SK-N-SH (cell line): ENCODE results near the gene CCDC102B. TPM values are rescaled to one million over a fixed set of nuclear protein-coding genes. Genes with fewer than 3 reads are reported as not detected.

Experiments used
- CTCF ChIA-PET: fragments of 300-600, 350-600 bp; formaldehyde crosslinking; extraction: SDS; loops from one replicate; lab custom pipeline; 2021; lab: Yijun Ruan, JAX
- POLR2A ChIA-PET: fragments of 350-600 bp; sonication (Branson Sonifier 250); formaldehyde crosslinking; extraction: SDS; loops from one replicate; lab custom pipeline; 2020; ENCODE audit warnings: antibody characterized with exemption, inconsistent platforms; lab: Yijun Ruan, JAX
- DNase-seq: peaks from one replicate; pipeline ENCODE4 v3.0.0; 2012
- H2AFZ ChIP-seq: fragments of 200-600 bp; sonication (generic); 2 replicates; pipeline ENCODE4 v1.8.1; 2016; ENCODE audit warnings: antibody characterized with exemption, mild to moderate bottlenecking, low read depth
- H3F3A ChIP-seq: fragments of 200-600 bp; sonication (generic); replicated peaks from 2 replicates; pipeline ENCODE3; 2016; ENCODE audit warnings: antibody characterized with exemption, mild to moderate bottlenecking; ENCODE audit not compliant: insufficient read depth
- H3K27ac ChIP-seq, 2 experiments: fragments of 200-500 bp in 1 of 2; fragments of 200-600 bp in 1 of 2; sonication (Bioruptor generic) in 1 of 2; sonication (generic), shearing (Covaris generic) in 1 of 2; 2 replicates each; pipeline versions ENCODE4 v1.5.1 to v1.6.1; 2014 to 2016; ENCODE audit warnings: low read depth in 2 of 2, inconsistent platforms in 1 of 2, low read length in 1 of 2, mild to moderate bottlenecking in 1 of 2, mixed read lengths in 1 of 2
- H3K27me3 ChIP-seq: fragments of 200-600 bp; sonication (generic), shearing (Covaris generic); 2 replicates; pipeline ENCODE4 v1.6.1; 2016; ENCODE audit warnings: mixed run types; ENCODE audit not compliant: insufficient read depth
- H3K36me3 ChIP-seq, 2 experiments: fragments of 200-500 bp in 1 of 2; fragments of 200-600 bp in 1 of 2; sonication (Bioruptor generic) in 1 of 2; sonication (generic) in 1 of 2; replicated peaks in 1 of 2; 2 replicates each; pipeline versions ENCODE3 to v1.5.1; 2014 to 2016; ENCODE audit warnings: low read length in 1 of 2, mild to moderate bottlenecking in 1 of 2; ENCODE audit not compliant: insufficient read depth in 2 of 2, control insufficient read depth in 1 of 2
- H3K4me1 ChIP-seq, 2 experiments: fragments of 200-500 bp in 1 of 2; fragments of 200-600 bp in 1 of 2; sonication (Bioruptor generic) in 1 of 2; sonication (generic), shearing (Covaris generic) in 1 of 2; 2 replicates each; pipeline versions ENCODE4 v1.5.1 to v1.6.1; 2014 to 2016; ENCODE audit warnings: low read depth in 1 of 2, low read length in 1 of 2, mixed run types in 1 of 2; ENCODE audit not compliant: insufficient read depth in 2 of 2, control insufficient read depth in 1 of 2
- H3K4me2 ChIP-seq: fragments of 200-600 bp; sonication (generic), shearing (Covaris generic); 2 replicates; pipeline ENCODE4 v1.6.1; 2017; ENCODE audit warnings: mixed run types
- H3K4me3 ChIP-seq, 2 experiments: fragments of 200-500 bp in 1 of 2; fragments of 200-600 bp in 1 of 2; sonication (Bioruptor generic) in 1 of 2; sonication (generic), shearing (Covaris generic) in 1 of 2; 2 replicates each; pipeline versions ENCODE4 v1.5.1 to v1.8.1; 2014 to 2016; ENCODE audit warnings: low read depth in 2 of 2, inconsistent platforms in 1 of 2, low read length in 1 of 2, mild to moderate bottlenecking in 1 of 2, mixed read lengths in 1 of 2, moderate library complexity in 1 of 2
- H3K79me2 ChIP-seq: fragments of 200-600 bp; sonication (generic); 2 replicates; pipeline ENCODE4 v1.8.1; 2017; ENCODE audit warnings: mild to moderate bottlenecking; ENCODE audit not compliant: insufficient read depth
- H3K9ac ChIP-seq: fragments of 200-600 bp; sonication (generic); 2 replicates; pipeline ENCODE4 v1.6.1; 2017; ENCODE audit warnings: mixed run types
- H3K9me2 ChIP-seq: fragments of 200-600 bp; sonication (generic); 2 replicates; pipeline ENCODE4 v1.6.1; 2017; ENCODE audit warnings: mixed run types
- H3K9me3 ChIP-seq: fragments of 200-600 bp; sonication (generic); 2 replicates; pipeline ENCODE4 v1.6.1; 2017; ENCODE audit warnings: mixed run types, mild to moderate bottlenecking, moderate library complexity
- H4K20me1 ChIP-seq: fragments of 200-600 bp; sonication (generic); 2 replicates; pipeline ENCODE4 v1.6.1; 2017; ENCODE audit warnings: mild to moderate bottlenecking, mixed run types; ENCODE audit not compliant: insufficient read depth
- CHD2 ChIP-seq: fragments of 150-350 bp; IDR thresholded peaks from 2 replicates; pipeline ENCODE4 v1.6.1; 2018; ENCODE audit warnings: low read length; ENCODE audit not compliant: partially characterized antibody
- EP300 ChIP-seq, 2 experiments: IDR thresholded peaks; 2 replicates each; pipeline versions ENCODE4 v1.4.0 to v1.6.1; 2012; ENCODE audit warnings: borderline replicate concordance in 1 of 2, low read depth in 1 of 2, low read length in 1 of 2
- FOXM1 ChIP-seq: IDR thresholded peaks from 2 replicates; pipeline ENCODE4 v1.4.0; 2012; ENCODE audit warnings: low read depth, mild to moderate bottlenecking
- GABPA ChIP-seq: IDR thresholded peaks from 2 replicates; pipeline ENCODE4 v1.4.0; 2012; ENCODE audit warnings: low read depth, mild to moderate bottlenecking
- GATA2 ChIP-seq: sonication (generic); formaldehyde crosslinking; IDR thresholded peaks from 2 replicates; pipeline ENCODE4 v1.5.0; 2020; ENCODE audit warnings: mild to moderate bottlenecking, missing genetic modification reagents
- IRF3 ChIP-seq: fragments of 150-350 bp; IDR thresholded peaks from 2 replicates; pipeline ENCODE4 v1.6.1; 2016; ENCODE audit warnings: mild to moderate bottlenecking, low read depth, low read length
- NRF1 ChIP-seq: IDR thresholded peaks from 2 replicates; pipeline ENCODE4 v1.6.1; 2012; ENCODE audit warnings: low read depth, mild to moderate bottlenecking, low read length
- PBX3 ChIP-seq: IDR thresholded peaks from 2 replicates; pipeline ENCODE4; 2012
- REST ChIP-seq: IDR thresholded peaks from 2 replicates; pipeline ENCODE4 v1.6.1; 2012; ENCODE audit warnings: mild to moderate bottlenecking, low read depth, low read length, moderate library complexity
- RFX5 ChIP-seq: IDR thresholded peaks from 2 replicates; pipeline ENCODE4 v1.6.1; 2012; ENCODE audit warnings: mild to moderate bottlenecking, improper control_type of control experiment, low read length
- RXRA ChIP-seq: IDR thresholded peaks from 2 replicates; pipeline ENCODE4 v1.4.0; 2012; ENCODE audit warnings: low read depth, mild to moderate bottlenecking, borderline replicate concordance
- SIN3A ChIP-seq: IDR thresholded peaks from 2 replicates; pipeline ENCODE4 v1.6.1; 2012; ENCODE audit warnings: low read depth, mild to moderate bottlenecking, low read length, moderate library complexity, borderline replicate concordance
- SMC3 ChIP-seq: IDR thresholded peaks from 2 replicates; pipeline ENCODE4 v1.6.1; 2012; ENCODE audit warnings: low read depth, low read length, improper control_type of control experiment
- TAF1 ChIP-seq: IDR thresholded peaks from 2 replicates; pipeline ENCODE4 v1.6.1; 2012; ENCODE audit warnings: low read depth, mild to moderate bottlenecking, low read length, moderate library complexity, borderline replicate concordance
- TCF12 ChIP-seq: IDR thresholded peaks from 2 replicates; pipeline ENCODE4 v1.4.0; 2012
- WGBS: methylation state at CpG from one replicate; pipeline ENCODE4 v1.1.6; 2017; ENCODE audit warnings: low lambda C conversion rate; 5-methylcytosine and 5-hydroxymethylcytosine counted together
- polyA plus RNA-seq, 3 experiments: library from polyadenylated mRNA; depleted of rRNA; stranded (reverse); fragments of >200 nt; gene quantifications; 2 replicates each; pipeline ENCODE4 v1.2.3, GENCODE V29; 2012
- TF ChIP-seq, protein P1 (sequence below): fragments of 200-600 bp; sonication (generic); IDR thresholded peaks from 2 replicates; pipeline ENCODE4 v1.6.1; 2017; ENCODE audit warnings: antibody characterized with exemption, mild to moderate bottlenecking, moderate library complexity
- TF ChIP-seq, protein P2 (sequence below): IDR thresholded peaks from 2 replicates; pipeline ENCODE4 v1.4.0; 2012; ENCODE audit warnings: low read depth, borderline replicate concordance

Gene CCDC102B
- polyA plus RNA-seq, 1 of the 3 experiments (the other 2 are of a cell fraction), result 2.0 TPM

DNA sequence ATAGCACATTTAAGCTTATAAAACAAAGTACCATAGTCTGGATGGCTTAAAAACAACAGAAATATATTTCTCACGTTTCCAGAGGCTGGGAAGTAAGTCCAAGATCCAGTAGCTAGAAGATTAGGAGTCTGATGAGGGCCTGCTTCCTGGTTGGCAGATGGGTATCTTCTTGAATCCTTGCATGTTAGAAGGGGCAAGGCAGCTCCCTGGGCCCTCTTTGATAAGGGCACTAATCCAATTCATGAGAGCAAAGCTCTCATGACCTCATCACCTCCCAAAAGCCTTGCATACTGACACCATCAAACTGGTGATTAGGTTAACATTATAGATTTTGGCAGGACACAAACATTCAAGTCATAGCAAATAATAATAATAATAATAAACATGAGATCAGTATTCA is 146.4 kb downstream of the CCDC102B start:
- no peaks in the 10 kb centered on the region for H3F3A ChIP-seq
- CTCF ChIA-PET, result no interaction called here
- no peak overlapping the region for H3K4me3 ChIP-seq
- no peak overlapping the region for H3K4me2 ChIP-seq
- WGBS, result 41% methylated on average over 1 of the region's 1 CpG
- no peaks in the 10 kb centered on the region for H3K79me2 ChIP-seq
- TF ChIP-seq FOXM1 (no peak), RFX5 (no peak)
- TF ChIP-seq, protein P1, sequence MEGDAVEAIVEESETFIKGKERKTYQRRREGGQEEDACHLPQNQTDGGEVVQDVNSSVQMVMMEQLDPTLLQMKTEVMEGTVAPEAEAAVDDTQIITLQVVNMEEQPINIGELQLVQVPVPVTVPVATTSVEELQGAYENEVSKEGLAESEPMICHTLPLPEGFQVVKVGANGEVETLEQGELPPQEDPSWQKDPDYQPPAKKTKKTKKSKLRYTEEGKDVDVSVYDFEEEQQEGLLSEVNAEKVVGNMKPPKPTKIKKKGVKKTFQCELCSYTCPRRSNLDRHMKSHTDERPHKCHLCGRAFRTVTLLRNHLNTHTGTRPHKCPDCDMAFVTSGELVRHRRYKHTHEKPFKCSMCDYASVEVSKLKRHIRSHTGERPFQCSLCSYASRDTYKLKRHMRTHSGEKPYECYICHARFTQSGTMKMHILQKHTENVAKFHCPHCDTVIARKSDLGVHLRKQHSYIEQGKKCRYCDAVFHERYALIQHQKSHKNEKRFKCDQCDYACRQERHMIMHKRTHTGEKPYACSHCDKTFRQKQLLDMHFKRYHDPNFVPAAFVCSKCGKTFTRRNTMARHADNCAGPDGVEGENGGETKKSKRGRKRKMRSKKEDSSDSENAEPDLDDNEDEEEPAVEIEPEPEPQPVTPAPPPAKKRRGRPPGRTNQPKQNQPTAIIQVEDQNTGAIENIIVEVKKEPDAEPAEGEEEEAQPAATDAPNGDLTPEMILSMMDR, result no peak
- TF ChIP-seq, all 33 proteins: peak for 0
- no peak overlapping the region for H3K27ac ChIP-seq
- no peaks in the 10 kb centered on the region for H3K27me3 ChIP-seq
- no peak for DNase-seq
- peaks cover 4% of the 10 kb centered on the region; the same call in 1 of the 2 replicates for H3K9me2 ChIP-seq
- no peak overlapping the region for H2AFZ ChIP-seq
- POLR2A ChIA-PET, result no interaction called here
- no peaks in the 10 kb centered on the region for H3K9me3 ChIP-seq
- no peaks in the 10 kb centered on the region for H4K20me1 ChIP-seq
- H3K9ac ChIP-seq, result no peak overlapping the region
- H3K4me1 ChIP-seq, result peaks cover 0 to 5% of the 10 kb centered on the region in 2 experiments; a peak in 2 of 4 replicates
- H3K36me3 ChIP-seq, result no peaks in the 10 kb centered on the region

DNA sequence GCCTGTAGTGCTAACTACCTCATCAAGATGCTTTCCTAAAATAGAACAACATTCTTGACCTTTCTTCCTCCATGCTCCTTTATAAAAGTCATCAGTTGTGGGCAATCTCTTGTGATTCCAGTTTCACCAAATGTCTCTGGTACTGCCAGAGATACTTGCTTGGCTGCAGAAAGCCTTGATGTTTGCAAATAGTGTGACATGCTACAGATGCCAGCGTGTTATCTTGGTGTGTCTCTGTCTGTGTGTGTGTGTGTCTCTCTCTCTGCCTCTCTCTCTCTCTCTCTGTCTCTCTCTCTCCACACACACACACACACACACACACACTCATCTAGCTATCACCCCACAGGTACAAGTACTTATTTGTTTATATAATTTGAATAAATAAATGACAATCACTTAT is 146.9 kb downstream of the CCDC102B start:
- WGBS, result 0% methylated on average over 1 of the region's 1 CpG
- Histone ChIP-seq H3K4me1 (peaks cover 0 to 5% of the 10 kb centered on the region in 2 experiments; a peak in 2 of 4 replicates), H3K9me3 (no peaks in the 10 kb centered on the region), H3K27ac (no peak overlapping the region), H4K20me1 (no peaks in the 10 kb centered on the region), H3K27me3 (no peaks in the 10 kb centered on the region), H3K79me2 (no peaks in the 10 kb centered on the region), H3K4me2 (no peak overlapping the region), H3K36me3 (no peaks in the 10 kb centered on the region), H3K9me2 (0 out of 2 replicates have a peak, but pooled peaks cover 4% of the 10 kb centered on the region), H3K9ac (no peak overlapping the region), H3K4me3 (no peak overlapping the region), H2AFZ (no peak overlapping the region), H3F3A (no peaks in the 10 kb centered on the region)
- TF ChIP-seq RXRA (no peak), NRF1 (no peak), RFX5 (no peak), TAF1 (no peak), SIN3A (no peak), TCF12 (no peak), CHD2 (no peak), GATA2 (CRISPR knock-in tag) (no peak), REST (no peak), PBX3 (no peak), GABPA (no peak), EP300 (IDR thresholded peaks at IDR 0.05; ENCODE audit: borderline replicate concordance in 1 of 2, low read depth in 1 of 2, low read length in 1 of 2) (no peak), SMC3 (no peak), IRF3 (no peak)
- TF ChIP-seq, protein P2, sequence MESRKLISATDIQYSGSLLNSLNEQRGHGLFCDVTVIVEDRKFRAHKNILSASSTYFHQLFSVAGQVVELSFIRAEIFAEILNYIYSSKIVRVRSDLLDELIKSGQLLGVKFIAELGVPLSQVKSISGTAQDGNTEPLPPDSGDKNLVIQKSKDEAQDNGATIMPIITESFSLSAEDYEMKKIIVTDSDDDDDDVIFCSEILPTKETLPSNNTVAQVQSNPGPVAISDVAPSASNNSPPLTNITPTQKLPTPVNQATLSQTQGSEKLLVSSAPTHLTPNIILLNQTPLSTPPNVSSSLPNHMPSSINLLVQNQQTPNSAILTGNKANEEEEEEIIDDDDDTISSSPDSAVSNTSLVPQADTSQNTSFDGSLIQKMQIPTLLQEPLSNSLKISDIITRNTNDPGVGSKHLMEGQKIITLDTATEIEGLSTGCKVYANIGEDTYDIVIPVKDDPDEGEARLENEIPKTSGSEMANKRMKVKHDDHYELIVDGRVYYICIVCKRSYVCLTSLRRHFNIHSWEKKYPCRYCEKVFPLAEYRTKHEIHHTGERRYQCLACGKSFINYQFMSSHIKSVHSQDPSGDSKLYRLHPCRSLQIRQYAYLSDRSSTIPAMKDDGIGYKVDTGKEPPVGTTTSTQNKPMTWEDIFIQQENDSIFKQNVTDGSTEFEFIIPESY, result no peak
- DNase-seq, result no peak
- ChIA-PET POLR2A (no interaction called here), CTCF (no interaction called here)
